Upper lobe of left lung (tissue), 6 donors: ENCODE data around the gene AGPAT4. TPM values are rescaled to one million over a fixed set of nuclear protein-coding genes. Genes with fewer than 3 reads are reported as not detected.

Source experiments
- ATAC-seq, 2 donors: fragments of 200-7000 bp; cut with Tn5 transposase; one replicate each; pipeline ENCODE4 v1.9.1; 2022; ENCODE audit warnings: mild to moderate bottlenecking in 2 of 2, moderate library complexity in 2 of 2; ENCODE audit not compliant: low FRiP score in 2 of 2
- DNase-seq, 2 donors: peaks; one replicate each; pipeline ENCODE4 v3.0.0-alpha.2; 2019 to 2020
- H3K27ac ChIP-seq, 4 donors: fragments of 200-600 bp; sonication (generic); one replicate each; pipeline ENCODE4 v1.5.1; 2016 to 2019
- H3K27me3 ChIP-seq, 4 donors: fragments of 200-600 bp; sonication (generic); one replicate each; pipeline ENCODE4 v1.5.1; 2017 to 2019
- H3K36me3 ChIP-seq, 4 donors: fragments of 200-600 bp; sonication (generic); one replicate each; pipeline ENCODE4 v1.5.1; 2016 to 2019
- H3K4me1 ChIP-seq, 4 donors: fragments of 200-600 bp; sonication (generic); one replicate each; pipeline ENCODE4 v1.5.1; 2018 to 2019
- H3K4me3 ChIP-seq, 4 donors: fragments of 200-600 bp; sonication (generic); one replicate each; pipeline ENCODE4 v1.5.1; 2017 to 2019; ENCODE audit warnings: mild to moderate bottlenecking in 2 of 4, moderate library complexity in 1 of 4
- H3K9me3 ChIP-seq, 4 donors: fragments of 200-600 bp; sonication (generic); one replicate each; pipeline ENCODE4 v1.5.1; 2018 to 2019
- EP300 ChIP-seq, 4 donors: sonication (generic); formaldehyde crosslinking; IDR thresholded peaks; one replicate each; pipeline ENCODE4 v1.5.1; 2017; ENCODE audit warnings: antibody characterized with exemption in 4 of 4, control low read depth in 2 of 4
- POLR2A ChIP-seq, 4 donors: fragments of 450-650 bp; IDR thresholded peaks; one replicate each; pipeline ENCODE4 v1.5.1; 2016 to 2017; ENCODE audit warnings: antibody characterized with exemption in 4 of 4, mild to moderate bottlenecking in 2 of 4
- POLR2AphosphoS5 ChIP-seq, 2 donors: sonication (generic); formaldehyde crosslinking; IDR thresholded peaks; one replicate each; pipeline ENCODE4 v1.5.1; 2017; ENCODE audit warnings: antibody characterized with exemption in 2 of 2
- WGBS, 2 donors: methylation state at CpG; one replicate each; pipeline ENCODE4 v1.1.5; 2017 to 2018; 5-methylcytosine and 5-hydroxymethylcytosine counted together
- total RNA-seq, 6 donors: library from RNA; depleted of rRNA in 4 of 6; stranded (reverse); fragments of >200 nt in 4 of 6; gene quantifications; one replicate each; pipeline versions ENCODE4 v1.1.0 to v1.2.1, GENCODE V29; 2016 to 2021
- TF ChIP-seq, protein P1 (sequence below), 6 experiments: fragments of 450-650 bp in 4 of 6; fragments of 200-600 bp in 2 of 6; sonication (generic) in 2 of 6; IDR thresholded peaks; one replicate each; pipeline ENCODE4 v1.5.1; 2016 to 2019; ENCODE audit warnings: antibody characterized with exemption in 6 of 6
- donor health status: DM: no; HTN: no; CAD: no; lungs with moderate emphysema.
- donor health status: DM: no; HTN: yes; CAD: no; lungs with severe emphysema.

AGPAT4 gene
- total RNA-seq, 6 donors from 2014 or later: 7.0 to 26.3 (median 14.4) TPM

DNA sequence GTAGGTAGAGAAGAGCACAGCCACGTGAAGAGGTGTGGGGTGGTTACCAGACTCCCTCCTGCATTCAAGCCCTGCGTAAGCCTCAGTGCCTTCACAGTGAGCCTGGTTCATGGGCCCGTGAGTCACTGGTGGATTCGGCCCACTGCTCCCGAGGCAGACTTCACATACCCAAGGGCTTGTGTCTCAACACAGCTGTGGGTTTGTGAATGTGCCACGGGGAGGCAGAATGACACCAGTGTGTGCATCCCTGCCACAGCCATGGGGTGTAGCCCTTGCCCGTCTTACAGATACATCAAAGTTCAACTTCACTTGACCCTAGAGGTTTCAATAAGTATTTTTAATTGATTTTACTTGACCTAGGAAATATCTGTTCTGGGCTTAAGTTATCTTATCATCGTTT lies 173.8 kb downstream of the AGPAT4 start:
- 83 to 84% methylated on average over 8 of the region's 8 CpGs for WGBS, 2 donors
- H3K4me3 ChIP-seq: no peak overlapping the region
- H3K4me1 ChIP-seq: no peaks in the 10 kb centered on the region
- no peaks in the 10 kb centered on the region for H3K9me3 ChIP-seq
- DNase-seq (no peak), ATAC-seq (peak in 1 of 2 donors; percentile 46)
- no peak overlapping the region for H3K27ac ChIP-seq
- H3K27me3 ChIP-seq: no peaks in the 10 kb centered on the region
- TF ChIP-seq POLR2A (IDR thresholded peaks at IDR 0.05): no peak
- TF ChIP-seq EP300 (IDR thresholded peaks at IDR 0.05): no peak
- no peak for TF ChIP-seq POLR2AphosphoS5 (IDR thresholded peaks at IDR 0.05)
- TF ChIP-seq, protein P1, sequence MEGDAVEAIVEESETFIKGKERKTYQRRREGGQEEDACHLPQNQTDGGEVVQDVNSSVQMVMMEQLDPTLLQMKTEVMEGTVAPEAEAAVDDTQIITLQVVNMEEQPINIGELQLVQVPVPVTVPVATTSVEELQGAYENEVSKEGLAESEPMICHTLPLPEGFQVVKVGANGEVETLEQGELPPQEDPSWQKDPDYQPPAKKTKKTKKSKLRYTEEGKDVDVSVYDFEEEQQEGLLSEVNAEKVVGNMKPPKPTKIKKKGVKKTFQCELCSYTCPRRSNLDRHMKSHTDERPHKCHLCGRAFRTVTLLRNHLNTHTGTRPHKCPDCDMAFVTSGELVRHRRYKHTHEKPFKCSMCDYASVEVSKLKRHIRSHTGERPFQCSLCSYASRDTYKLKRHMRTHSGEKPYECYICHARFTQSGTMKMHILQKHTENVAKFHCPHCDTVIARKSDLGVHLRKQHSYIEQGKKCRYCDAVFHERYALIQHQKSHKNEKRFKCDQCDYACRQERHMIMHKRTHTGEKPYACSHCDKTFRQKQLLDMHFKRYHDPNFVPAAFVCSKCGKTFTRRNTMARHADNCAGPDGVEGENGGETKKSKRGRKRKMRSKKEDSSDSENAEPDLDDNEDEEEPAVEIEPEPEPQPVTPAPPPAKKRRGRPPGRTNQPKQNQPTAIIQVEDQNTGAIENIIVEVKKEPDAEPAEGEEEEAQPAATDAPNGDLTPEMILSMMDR (IDR thresholded peaks at IDR 0.05): no peak
- peaks cover 3 to 86% (median 36%) of the 10 kb centered on the region in 4 donors for H3K36me3 ChIP-seq

DNA sequence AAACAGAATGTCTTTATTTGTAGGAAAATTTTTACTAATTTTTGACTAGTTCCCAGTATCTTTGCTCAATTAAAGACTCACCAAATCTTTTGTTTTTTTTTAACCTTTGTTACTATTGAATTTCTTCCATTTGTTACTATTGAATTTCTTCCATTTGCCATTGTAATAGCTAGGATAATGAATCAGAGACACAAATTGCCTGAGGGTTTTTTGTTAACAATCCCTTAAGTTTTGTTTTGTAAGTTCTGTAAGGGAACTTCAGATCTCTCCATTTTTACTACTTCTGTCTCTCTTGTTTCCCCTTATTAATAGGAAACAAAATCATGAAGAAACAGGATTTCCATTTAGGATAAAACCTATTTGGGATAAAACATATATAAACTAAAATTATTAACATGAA lies 177.9 kb downstream of the AGPAT4 start:
- Histone ChIP-seq H3K9me3 (no peaks in the 10 kb centered on the region), H3K27ac (no peak overlapping the region), H3K36me3 (peaks cover 9 to 85% (median 40%) of the 10 kb centered on the region in 4 donors), H3K4me3 (no peak overlapping the region), H3K4me1 (no peaks in the 10 kb centered on the region), H3K27me3 (no peaks in the 10 kb centered on the region)
- ATAC-seq (no peak), DNase-seq (no peak)
- TF ChIP-seq POLR2AphosphoS5 (IDR thresholded peaks at IDR 0.05) (no peak), EP300 (IDR thresholded peaks at IDR 0.05) (no peak), POLR2A (IDR thresholded peaks at IDR 0.05) (no peak)
- TF ChIP-seq, protein P1 (IDR thresholded peaks at IDR 0.05): no peak

DNA sequence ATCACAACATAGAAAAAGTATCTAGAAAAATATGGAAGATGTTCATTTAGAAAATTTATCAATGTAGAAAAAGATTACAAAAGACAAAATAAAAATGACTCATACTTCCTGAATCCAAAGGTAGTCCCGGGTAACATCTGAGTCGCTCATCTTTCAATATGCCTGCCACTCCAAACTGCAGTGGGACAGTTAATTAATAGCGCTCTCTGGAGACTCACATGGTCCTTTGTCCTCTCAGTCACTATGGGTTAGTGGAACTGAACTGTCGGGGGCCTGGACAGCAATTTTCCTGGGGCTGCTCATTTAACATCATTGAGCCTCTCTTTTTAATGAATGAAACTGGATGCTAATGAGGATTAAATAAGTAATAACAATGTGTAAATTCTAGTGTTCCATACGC lies 178.9 kb downstream of the AGPAT4 start:
- ATAC-seq (no peak), DNase-seq (no peak)
- peaks cover 9 to 87% (median 46%) of the 10 kb centered on the region in 4 donors for H3K36me3 ChIP-seq
- no peaks in the 10 kb centered on the region for H3K27me3 ChIP-seq
- 80% methylated on average over 5 of the region's 5 CpGs for WGBS, 2 donors
- TF ChIP-seq, protein P1 (IDR thresholded peaks at IDR 0.05): no peak
- no peak for TF ChIP-seq EP300 (IDR thresholded peaks at IDR 0.05)
- TF ChIP-seq POLR2AphosphoS5 (IDR thresholded peaks at IDR 0.05): no peak
- no peak for TF ChIP-seq POLR2A (IDR thresholded peaks at IDR 0.05)
- H3K4me1 ChIP-seq: no peaks in the 10 kb centered on the region
- no peak overlapping the region for H3K4me3 ChIP-seq
- no peaks in the 10 kb centered on the region for H3K9me3 ChIP-seq
- no peak overlapping the region for H3K27ac ChIP-seq

DNA sequence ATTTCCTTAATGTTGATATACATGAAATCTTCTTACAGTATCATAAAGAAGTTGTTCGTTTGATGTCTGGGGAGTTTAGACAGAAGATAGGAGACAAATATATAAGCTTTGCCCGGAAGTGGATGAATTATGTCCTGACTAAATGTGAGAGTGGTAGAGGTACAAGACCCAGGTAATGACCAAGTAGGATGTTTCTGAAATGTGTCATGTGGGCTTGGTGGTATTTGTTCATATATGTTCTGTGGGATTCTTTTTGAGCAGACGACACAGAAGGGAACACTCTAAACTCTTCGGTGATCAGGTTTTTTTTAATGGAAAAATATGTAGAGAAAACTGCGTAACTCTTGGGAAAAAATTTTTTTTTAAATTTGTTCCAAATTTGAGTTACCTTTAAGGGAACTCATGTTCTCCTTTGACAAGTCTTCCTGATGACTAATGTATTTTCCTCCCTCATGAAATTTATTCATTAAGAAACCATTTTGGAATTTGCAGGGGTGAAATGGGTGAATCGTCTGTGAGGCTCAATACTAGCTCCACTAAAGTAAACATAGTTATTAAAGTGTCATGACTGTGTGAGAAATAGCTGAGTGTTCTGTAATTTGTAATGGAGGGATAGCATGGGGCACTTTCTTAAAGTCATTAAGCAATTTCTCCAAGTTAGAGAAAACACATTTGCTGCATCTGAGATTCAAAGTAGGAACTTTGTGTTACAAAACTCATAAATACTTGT lies 181.7 kb downstream of the AGPAT4 start:
- no peak for ATAC-seq
- Histone ChIP-seq H3K27ac (no peak overlapping the region), H3K4me3 (no peak overlapping the region), H3K27me3 (no peaks in the 10 kb centered on the region), H3K9me3 (no peaks in the 10 kb centered on the region), H3K4me1 (no peaks in the 10 kb centered on the region), H3K36me3 (peaks cover 24 to 87% (median 53%) of the 10 kb centered on the region in 4 donors)
- DNase-seq: no peak
- TF ChIP-seq POLR2A (IDR thresholded peaks at IDR 0.05) (no peak), POLR2AphosphoS5 (IDR thresholded peaks at IDR 0.05) (no peak), EP300 (IDR thresholded peaks at IDR 0.05) (no peak)
- TF ChIP-seq, protein P1 (IDR thresholded peaks at IDR 0.05): no peak
- WGBS, 2 donors: 84% methylated on average over 6 of the region's 6 CpGs

DNA sequence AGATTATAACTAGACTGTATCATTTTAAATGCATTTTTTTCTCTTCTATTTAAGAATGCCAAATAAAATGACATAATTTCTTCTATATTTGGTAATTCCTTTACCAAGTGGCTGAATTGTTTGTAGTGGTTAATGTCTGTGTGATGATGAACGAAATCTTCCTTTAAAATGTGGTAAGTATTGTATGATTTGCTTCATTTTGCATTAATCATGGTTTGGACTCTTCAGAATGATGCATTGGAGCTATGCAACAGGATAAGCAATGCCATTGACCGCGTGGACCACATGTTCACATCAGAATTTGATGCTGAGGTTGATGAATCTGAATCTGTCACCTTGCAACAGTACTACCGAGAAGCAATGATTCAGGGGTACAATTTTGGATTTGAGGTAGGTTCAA lies 182.7 kb downstream of the AGPAT4 start:
- ATAC-seq (no peak), DNase-seq (no peak)
- Histone ChIP-seq H3K27me3 (no peaks in the 10 kb centered on the region), H3K27ac (no peak overlapping the region), H3K36me3 (peaks cover 26 to 88% (median 55%) of the 10 kb centered on the region in 4 donors), H3K9me3 (no peaks in the 10 kb centered on the region), H3K4me1 (no peaks in the 10 kb centered on the region), H3K4me3 (no peak overlapping the region)
- 90 to 94% methylated on average over 4 of the region's 4 CpGs for WGBS, 2 donors
- TF ChIP-seq POLR2AphosphoS5 (IDR thresholded peaks at IDR 0.05) (no peak), EP300 (IDR thresholded peaks at IDR 0.05) (no peak), POLR2A (IDR thresholded peaks at IDR 0.05) (no peak)
- TF ChIP-seq, protein P1 (IDR thresholded peaks at IDR 0.05): no peak
